Measurements from ENCODE around the gene APBA3. TPM values are rescaled to one million over a fixed set of nuclear protein-coding genes. Genes with fewer than 3 reads are reported as not detected.

The APBA3 gene
- total RNA-seq, 1 experiment from 2014 or later, result 14.7 TPM

- Histone ChIP-seq H3K36me3 (ENCODE audit: insufficient read depth, low read length) (no peaks in the 10 kb centered on the region), H3K4me3 (ENCODE audit: low read length) (no peak overlapping the region), H3K9ac (ENCODE audit: low read length) (no peak overlapping the region), H3K79me2 (ENCODE audit: low read length) (no peaks in the 10 kb centered on the region), H2AFZ (ENCODE audit: low read length) (no peak overlapping the region), H3K27me3 (ENCODE audit: low read length) (no peaks in the 10 kb centered on the region), H3K27ac (ENCODE audit: low read length) (no peak overlapping the region), H3K4me2 (ENCODE audit: low read depth, low read length, poor library complexity, severe bottlenecking) (no peak overlapping the region), H3K9me3 (ENCODE audit: low read length) (peaks cover 11% of the 10 kb centered on the region; the same call in 1 of the 2 replicates), H4K20me1 (ENCODE audit: insufficient read depth, low read depth, low read length) (no peaks in the 10 kb centered on the region), H3K9me2 (replicated peaks; ENCODE audit: insufficient read depth, low read length) (no peaks in the 10 kb centered on the region), H3K4me1 (ENCODE audit: low read length) (no peaks in the 10 kb centered on the region)
- peak; percentile 83 for DNase-seq
These were observed 22.4 kb upstream of the APBA3 start for GRCh38 chr19:3783660-3784584.

- H3K4me2 ChIP-seq (ENCODE audit: low read depth, low read length, poor library complexity, severe bottlenecking), result no peak overlapping the region
- no peak overlapping the region for H3K4me3 ChIP-seq (ENCODE audit: low read length)
- no peaks in the 10 kb centered on the region for H4K20me1 ChIP-seq (ENCODE audit: insufficient read depth, low read depth, low read length)
- no peak for DNase-seq
- no peaks in the 10 kb centered on the region for H3K36me3 ChIP-seq (ENCODE audit: insufficient read depth, low read length)
- no peaks in the 10 kb centered on the region for H3K27me3 ChIP-seq (ENCODE audit: low read length)
- no peak overlapping the region for H3K27ac ChIP-seq (ENCODE audit: low read length)
- H3K79me2 ChIP-seq (ENCODE audit: low read length), result no peaks in the 10 kb centered on the region
- no peak overlapping the region for H3K9ac ChIP-seq (ENCODE audit: low read length)
- no peak overlapping the region for H2AFZ ChIP-seq (ENCODE audit: low read length)
- H3K9me3 ChIP-seq (ENCODE audit: low read length), result peaks cover 11% of the 10 kb centered on the region; the same call in 1 of the 2 replicates
- no peaks in the 10 kb centered on the region for H3K4me1 ChIP-seq (ENCODE audit: low read length)
- no peaks in the 10 kb centered on the region for H3K9me2 ChIP-seq (replicated peaks; ENCODE audit: insufficient read depth, low read length)
These were observed 21.4 kb upstream of the APBA3 start for GRCh38 chr19:3782903-3783302.

GRCh38 chr19:3782330-3782729 is 20.8 kb upstream of the APBA3 start:
- Histone ChIP-seq H3K9ac (ENCODE audit: low read length) (no peak overlapping the region), H3K9me2 (replicated peaks; ENCODE audit: insufficient read depth, low read length) (no peaks in the 10 kb centered on the region), H4K20me1 (ENCODE audit: insufficient read depth, low read depth, low read length) (no peaks in the 10 kb centered on the region), H3K4me3 (ENCODE audit: low read length) (no peak overlapping the region), H3K4me2 (ENCODE audit: low read depth, low read length, poor library complexity, severe bottlenecking) (no peak overlapping the region), H2AFZ (ENCODE audit: low read length) (no peak overlapping the region), H3K27me3 (ENCODE audit: low read length) (no peaks in the 10 kb centered on the region), H3K79me2 (ENCODE audit: low read length) (no peaks in the 10 kb centered on the region), H3K9me3 (ENCODE audit: low read length) (peaks cover 11% of the 10 kb centered on the region; the same call in 1 of the 2 replicates), H3K36me3 (ENCODE audit: insufficient read depth, low read length) (no peaks in the 10 kb centered on the region), H3K4me1 (ENCODE audit: low read length) (no peaks in the 10 kb centered on the region), H3K27ac (ENCODE audit: low read length) (no peak overlapping the region)
- no peak for DNase-seq

GRCh38 chr19:3781603-3782002 is 20.1 kb upstream of the APBA3 start:
- Histone ChIP-seq H3K27ac (ENCODE audit: low read length) (no peak overlapping the region), H3K36me3 (ENCODE audit: insufficient read depth, low read length) (no peaks in the 10 kb centered on the region), H3K4me1 (ENCODE audit: low read length) (no peaks in the 10 kb centered on the region), H4K20me1 (ENCODE audit: insufficient read depth, low read depth, low read length) (no peaks in the 10 kb centered on the region), H3K9me2 (replicated peaks; ENCODE audit: insufficient read depth, low read length) (no peaks in the 10 kb centered on the region), H2AFZ (ENCODE audit: low read length) (no peak overlapping the region), H3K27me3 (ENCODE audit: low read length) (no peaks in the 10 kb centered on the region), H3K4me2 (ENCODE audit: low read depth, low read length, poor library complexity, severe bottlenecking) (no peak overlapping the region), H3K9me3 (ENCODE audit: low read length) (peaks cover 11% of the 10 kb centered on the region; the same call in 1 of the 2 replicates), H3K79me2 (ENCODE audit: low read length) (no peaks in the 10 kb centered on the region), H3K9ac (ENCODE audit: low read length) (no peak overlapping the region), H3K4me3 (ENCODE audit: low read length) (no peak overlapping the region)
- no peak for DNase-seq

GRCh38 chr19:3780786-3781304 is 19.4 kb upstream of the APBA3 start:
- Histone ChIP-seq H3K4me1 (ENCODE audit: low read length) (no peaks in the 10 kb centered on the region), H3K9me3 (ENCODE audit: low read length) (peaks cover 11% of the 10 kb centered on the region; the same call in 1 of the 2 replicates), H3K79me2 (ENCODE audit: low read length) (no peaks in the 10 kb centered on the region), H3K4me3 (ENCODE audit: low read length) (no peak overlapping the region), H2AFZ (ENCODE audit: low read length) (no peak overlapping the region), H3K9me2 (replicated peaks; ENCODE audit: insufficient read depth, low read length) (no peaks in the 10 kb centered on the region), H3K36me3 (ENCODE audit: insufficient read depth, low read length) (no peaks in the 10 kb centered on the region), H3K27me3 (ENCODE audit: low read length) (no peaks in the 10 kb centered on the region), H3K27ac (ENCODE audit: low read length) (no peak overlapping the region), H3K9ac (ENCODE audit: low read length) (no peak overlapping the region), H4K20me1 (ENCODE audit: insufficient read depth, low read depth, low read length) (no peaks in the 10 kb centered on the region), H3K4me2 (ENCODE audit: low read depth, low read length, poor library complexity, severe bottlenecking) (no peak overlapping the region)
- no peak for DNase-seq

DNA sequence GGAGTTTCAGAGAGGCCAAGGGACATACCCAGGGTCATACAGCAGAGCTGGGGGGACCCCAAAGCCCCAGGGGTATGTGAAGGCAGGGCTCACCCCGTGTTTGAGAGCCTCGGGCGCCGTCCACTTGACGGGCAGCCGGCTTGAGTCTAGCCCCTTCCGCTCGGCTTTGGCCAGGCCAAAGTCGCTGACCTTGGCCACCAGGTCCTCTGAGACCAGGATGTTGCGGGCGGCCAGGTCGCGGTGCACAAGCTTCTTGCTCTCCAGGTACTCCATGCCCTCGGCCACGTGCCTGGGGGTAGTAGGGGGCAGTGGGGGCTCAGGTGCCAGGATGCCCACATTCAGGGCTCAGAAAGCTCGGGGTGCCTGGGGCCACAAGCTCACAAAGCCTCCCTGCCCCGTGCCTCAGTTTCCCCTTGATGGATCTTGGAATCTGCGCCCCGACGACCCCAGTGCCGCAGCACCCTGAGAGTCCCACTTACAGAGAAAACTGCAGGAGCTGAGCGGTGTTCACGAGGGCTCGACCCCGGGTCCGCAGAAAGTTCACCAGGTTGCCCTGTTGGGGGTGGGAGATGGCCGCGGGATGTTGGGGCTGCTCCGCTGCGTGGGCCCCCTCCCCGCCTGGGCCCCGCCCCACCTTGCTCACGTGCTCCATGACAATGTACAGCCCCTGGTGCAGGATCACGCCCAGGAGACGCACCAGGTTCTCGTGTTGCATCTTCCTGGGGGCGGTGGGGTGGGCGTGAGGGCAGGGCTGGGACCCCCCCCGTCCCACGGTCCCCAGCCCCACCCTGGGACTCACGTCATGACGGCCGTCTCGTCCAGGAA is 17.6 kb upstream of the APBA3 start:
- no peaks in the 10 kb centered on the region for H3K79me2 ChIP-seq (ENCODE audit: low read length)
- no peaks in the 10 kb centered on the region for H3K4me1 ChIP-seq (ENCODE audit: low read length)
- no peak overlapping the region for H3K27ac ChIP-seq (ENCODE audit: low read length)
- no peak overlapping the region for H3K4me2 ChIP-seq (ENCODE audit: low read depth, low read length, poor library complexity, severe bottlenecking)
- H3K9me2 ChIP-seq (replicated peaks; ENCODE audit: insufficient read depth, low read length), result no peaks in the 10 kb centered on the region
- peaks cover 11% of the 10 kb centered on the region; the same call in 1 of the 2 replicates for H3K9me3 ChIP-seq (ENCODE audit: low read length)
- no peaks in the 10 kb centered on the region for H3K27me3 ChIP-seq (ENCODE audit: low read length)
- no peak for DNase-seq
- no peaks in the 10 kb centered on the region for H4K20me1 ChIP-seq (ENCODE audit: insufficient read depth, low read depth, low read length)
- H2AFZ ChIP-seq (ENCODE audit: low read length), result no peak overlapping the region
- no peak overlapping the region for H3K4me3 ChIP-seq (ENCODE audit: low read length)
- H3K36me3 ChIP-seq (ENCODE audit: insufficient read depth, low read length), result no peaks in the 10 kb centered on the region
- no peak overlapping the region for H3K9ac ChIP-seq (ENCODE audit: low read length)

GRCh38 chr19:3778104-3778867 is 16.8 kb upstream of the APBA3 start:
- H3K79me2 ChIP-seq (ENCODE audit: low read length), result no peaks in the 10 kb centered on the region
- H3K36me3 ChIP-seq (ENCODE audit: insufficient read depth, low read length), result no peaks in the 10 kb centered on the region
- no peak overlapping the region for H3K9ac ChIP-seq (ENCODE audit: low read length)
- H3K4me3 ChIP-seq (ENCODE audit: low read length), result no peak overlapping the region
- H3K4me2 ChIP-seq (ENCODE audit: low read depth, low read length, poor library complexity, severe bottlenecking), result no peak overlapping the region
- H2AFZ ChIP-seq (ENCODE audit: low read length), result no peak overlapping the region
- H3K27ac ChIP-seq (ENCODE audit: low read length), result no peak overlapping the region
- H3K9me3 ChIP-seq (ENCODE audit: low read length), result peaks cover 11% of the 10 kb centered on the region; the same call in 1 of the 2 replicates
- no peaks in the 10 kb centered on the region for H3K4me1 ChIP-seq (ENCODE audit: low read length)
- H3K9me2 ChIP-seq (replicated peaks; ENCODE audit: insufficient read depth, low read length), result no peaks in the 10 kb centered on the region
- H3K27me3 ChIP-seq (ENCODE audit: low read length), result no peaks in the 10 kb centered on the region
- no peaks in the 10 kb centered on the region for H4K20me1 ChIP-seq (ENCODE audit: insufficient read depth, low read depth, low read length)
- no peak for DNase-seq

All from Karpas-422 (cell line).